Suprapubic skin (tissue), 4 donors: ENCODE results near the gene GNAO1. TPM values are rescaled to one million over a fixed set of nuclear protein-coding genes. Genes with fewer than 3 reads are reported as not detected.

Source experiments
- DNase-seq, 2 donors: peaks; one replicate each; pipeline ENCODE4 v3.0.0-alpha.2; 2019; ENCODE audit warnings: low spot score in 2 of 2
- H3K27ac ChIP-seq: fragments of 200-600 bp; sonication (generic); one replicate; pipeline ENCODE4 v1.5.1; 2019
- H3K27me3 ChIP-seq: fragments of 200-600 bp; sonication (generic); one replicate; pipeline ENCODE4 v1.5.1; 2019
- H3K36me3 ChIP-seq: fragments of 200-600 bp; sonication (generic); one replicate; pipeline ENCODE4 v1.5.1; 2019
- H3K4me1 ChIP-seq: fragments of 200-600 bp; sonication (generic); one replicate; pipeline ENCODE4 v1.5.1; 2019
- H3K4me3 ChIP-seq: fragments of 200-600 bp; sonication (generic); one replicate; pipeline ENCODE4 v1.5.1; 2019; ENCODE audit warnings: mild to moderate bottlenecking
- H3K9me3 ChIP-seq: fragments of 200-600 bp; sonication (generic); one replicate; pipeline ENCODE4 v1.5.1; 2019
- CTCF ChIP-seq, 2 donors: fragments of 200-600 bp in 1 of 2; fragments of 450-650 bp in 1 of 2; sonication (generic) in 1 of 2; IDR thresholded peaks; one replicate each; pipeline ENCODE4 v1.5.1; 2016 to 2019; ENCODE audit warnings: antibody characterized with exemption in 2 of 2, mild to moderate bottlenecking in 1 of 2, moderate library complexity in 1 of 2
- EP300 ChIP-seq: sonication (generic); formaldehyde crosslinking; IDR thresholded peaks from one replicate; pipeline ENCODE4 v1.6.1; 2017; ENCODE audit warnings: antibody characterized with exemption
- POLR2A ChIP-seq, 2 donors: fragments of 450-650 bp; IDR thresholded peaks; one replicate each; pipeline ENCODE4 v1.6.1; 2017; ENCODE audit warnings: antibody characterized with exemption in 2 of 2, mild to moderate bottlenecking in 2 of 2, moderate library complexity in 2 of 2
- POLR2AphosphoS5 ChIP-seq, 3 donors: sonication (generic); formaldehyde crosslinking; IDR thresholded peaks; one replicate each; pipeline ENCODE4 v1.6.1; 2017; ENCODE audit warnings: antibody characterized with exemption in 3 of 3
- WGBS: methylation state at CpG from one replicate; pipeline ENCODE4 v1.1.5; 2018; 5-methylcytosine and 5-hydroxymethylcytosine counted together
- total RNA-seq, 4 donors: library from RNA; depleted of rRNA; stranded (reverse); fragments of >200 nt; gene quantifications; one replicate each; pipeline ENCODE4 v1.1.0, GENCODE V29; 2016

The GNAO1 gene
- total RNA-seq, 4 donors from 2014 or later: 2.4 to 7.6 (median 5.8) TPM

- Histone ChIP-seq H3K27me3 (no peaks in the 10 kb centered on the region), H3K9me3 (no peaks in the 10 kb centered on the region), H3K4me1 (no peaks in the 10 kb centered on the region), H3K4me3 (no peak overlapping the region), H3K36me3 (no peaks in the 10 kb centered on the region), H3K27ac (no peak overlapping the region)
- DNase-seq: no peak
- WGBS: 67% methylated on average over 6 of the region's 6 CpGs
- no peak for TF ChIP-seq EP300
- TF ChIP-seq POLR2A (IDR thresholded peaks at IDR 0.05): no peak
- no peak for TF ChIP-seq CTCF (IDR thresholded peaks at IDR 0.05)
- no peak for TF ChIP-seq POLR2AphosphoS5 (IDR thresholded peaks at IDR 0.05)
Observed at GRCh38 chr16:56245197-56245596, 53.9 kb downstream of the GNAO1 start.

GRCh38 chr16:56246051-56246817 lies 54.9 kb downstream of the GNAO1 start:
- Histone ChIP-seq H3K4me3 (no peak overlapping the region), H3K36me3 (no peaks in the 10 kb centered on the region)

GRCh38 chr16:56247018-56247417 lies 55.7 kb downstream of the GNAO1 start:
- 91% methylated on average over 8 of the region's 8 CpGs for WGBS
- peak in 1 of 2 donors; percentile 29 for DNase-seq
- Histone ChIP-seq H3K36me3 (no peaks in the 10 kb centered on the region), H3K9me3 (no peaks in the 10 kb centered on the region), H3K27ac (no peak overlapping the region), H3K4me3 (no peak overlapping the region), H3K4me1 (no peaks in the 10 kb centered on the region), H3K27me3 (no peaks in the 10 kb centered on the region)
- TF ChIP-seq EP300 (no peak), POLR2AphosphoS5 (IDR thresholded peaks at IDR 0.05) (no peak), POLR2A (IDR thresholded peaks at IDR 0.05) (no peak), CTCF (IDR thresholded peaks at IDR 0.05) (no peak)

More at GRCh38 chr16:56246051-56246817, 54.9 kb downstream of the GNAO1 start:
- H3K27ac ChIP-seq: no peak overlapping the region
- H3K4me1 ChIP-seq: no peaks in the 10 kb centered on the region
- H3K9me3 ChIP-seq: no peaks in the 10 kb centered on the region
- DNase-seq: no peak
- 66% methylated on average over 13 of the region's 13 CpGs for WGBS
- no peaks in the 10 kb centered on the region for H3K27me3 ChIP-seq
- TF ChIP-seq EP300 (no peak), POLR2A (IDR thresholded peaks at IDR 0.05) (no peak), POLR2AphosphoS5 (IDR thresholded peaks at IDR 0.05) (no peak), CTCF (IDR thresholded peaks at IDR 0.05) (no peak)

GRCh38 chr16:56247808-56248207 lies 56.5 kb downstream of the GNAO1 start:
- Histone ChIP-seq H3K4me3 (no peak overlapping the region), H3K36me3 (no peaks in the 10 kb centered on the region), H3K9me3 (no peaks in the 10 kb centered on the region), H3K4me1 (no peaks in the 10 kb centered on the region), H3K27me3 (no peaks in the 10 kb centered on the region), H3K27ac (no peak overlapping the region)
- TF ChIP-seq POLR2A (IDR thresholded peaks at IDR 0.05) (no peak), EP300 (no peak), CTCF (IDR thresholded peaks at IDR 0.05) (no peak), POLR2AphosphoS5 (IDR thresholded peaks at IDR 0.05) (no peak)
- no peak for DNase-seq

GRCh38 chr16:56252835-56253234 lies 61.5 kb downstream of the GNAO1 start:
- 73% methylated on average over 1 of the region's 4 CpGs for WGBS
- H3K4me3 ChIP-seq: no peak overlapping the region
- H3K27me3 ChIP-seq: no peaks in the 10 kb centered on the region
- H3K4me1 ChIP-seq: no peaks in the 10 kb centered on the region
- TF ChIP-seq POLR2A (IDR thresholded peaks at IDR 0.05) (no peak), CTCF (IDR thresholded peaks at IDR 0.05) (no peak), EP300 (no peak), POLR2AphosphoS5 (IDR thresholded peaks at IDR 0.05) (no peak)
- H3K36me3 ChIP-seq: no peaks in the 10 kb centered on the region
- no peak overlapping the region for H3K27ac ChIP-seq
- H3K9me3 ChIP-seq: no peaks in the 10 kb centered on the region
- no peak for DNase-seq
